Activated CD4-positive, alpha-beta T cell treated with anti-CD3 and anti-CD28 coated beads, Interleukin-2, amount 50 U/mL, for 4 hours (primary cell): ENCODE results near the gene SLC12A4.
"Not testable (repeated sequence)": the region's sequence is repeated elsewhere in the genome, so short reads cannot be mapped to it uniquely, and the experiment has no call there.

Experiments
- DNase-seq, 2 experiments: peaks; one replicate each; pipeline ENCODE4 v3.0.0-alpha.2; 2020

The SLC12A4 gene

DNA sequence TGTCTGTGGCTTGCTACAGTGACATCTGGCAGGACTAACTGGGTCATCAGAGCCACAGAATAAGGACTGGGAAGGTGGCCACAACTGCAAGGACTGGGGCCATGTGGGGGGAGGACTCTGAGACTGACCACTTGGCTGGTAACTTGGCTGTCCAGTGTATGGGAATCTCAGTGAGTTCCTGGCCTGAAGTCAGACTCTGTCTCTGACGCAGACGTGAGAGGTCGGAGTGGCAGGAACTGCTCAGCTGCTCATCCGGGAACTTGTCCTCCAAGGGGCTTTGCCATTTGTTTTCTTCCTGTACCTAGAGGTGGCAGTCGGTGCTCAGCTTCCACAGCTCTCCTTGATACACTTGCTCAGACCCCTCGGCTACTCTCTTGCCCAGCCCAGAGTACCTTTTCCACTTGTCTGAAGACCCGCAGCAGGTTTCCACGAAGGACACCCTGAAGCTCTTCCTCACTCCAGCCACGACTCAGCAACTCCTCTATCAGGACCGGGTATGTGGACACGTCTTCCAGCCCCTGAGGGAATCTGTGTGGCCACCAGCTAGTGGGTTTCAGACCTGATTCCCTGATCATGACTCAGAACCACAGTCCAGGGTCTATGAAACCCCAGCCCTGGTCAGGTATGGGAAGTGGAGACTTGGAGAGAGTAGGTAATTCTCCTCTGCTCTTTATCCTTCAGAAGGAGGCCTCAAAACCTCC is 19.2 kb upstream of the SLC12A4 start:
- no peak for DNase-seq

- DNase-seq, result no peak
Observed at GRCh38 chr16:67986949-67987348, 18.5 kb upstream of the SLC12A4 start.

DNA sequence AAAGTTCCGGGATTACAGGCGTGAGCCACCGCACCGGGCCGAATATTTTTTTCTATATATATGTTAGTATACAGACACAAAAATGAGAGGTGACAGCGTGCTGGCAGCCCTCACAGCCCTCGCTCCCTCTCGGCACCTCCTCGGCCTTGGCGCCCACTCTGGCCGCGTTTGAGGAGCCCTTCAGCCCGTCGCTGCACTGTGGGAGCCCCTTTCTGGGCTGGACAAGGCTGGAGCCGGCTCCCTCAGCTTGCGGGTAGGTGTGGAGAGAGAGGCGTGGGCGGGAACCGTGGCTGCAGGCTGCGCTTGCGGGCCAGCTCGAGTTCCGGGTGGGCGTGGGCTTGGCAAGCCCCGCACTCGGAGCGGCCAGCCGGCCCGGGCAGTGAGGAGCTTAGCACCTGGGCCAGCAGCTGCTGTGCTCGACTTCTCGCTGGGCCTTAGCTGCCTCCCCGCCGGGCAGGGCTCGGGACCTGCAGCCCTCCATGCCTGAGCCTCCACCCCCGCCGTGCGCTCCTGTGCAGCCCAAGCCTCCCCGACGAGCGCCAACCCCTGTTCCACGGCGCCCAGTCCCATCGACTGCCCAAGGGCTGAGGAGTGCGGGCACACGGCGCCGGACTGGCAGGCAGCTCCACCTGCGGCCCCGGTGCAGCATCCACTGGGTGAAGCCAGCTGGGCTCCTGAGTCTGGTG is 13.7 kb upstream of the SLC12A4 start:
- no peak for DNase-seq

DNA sequence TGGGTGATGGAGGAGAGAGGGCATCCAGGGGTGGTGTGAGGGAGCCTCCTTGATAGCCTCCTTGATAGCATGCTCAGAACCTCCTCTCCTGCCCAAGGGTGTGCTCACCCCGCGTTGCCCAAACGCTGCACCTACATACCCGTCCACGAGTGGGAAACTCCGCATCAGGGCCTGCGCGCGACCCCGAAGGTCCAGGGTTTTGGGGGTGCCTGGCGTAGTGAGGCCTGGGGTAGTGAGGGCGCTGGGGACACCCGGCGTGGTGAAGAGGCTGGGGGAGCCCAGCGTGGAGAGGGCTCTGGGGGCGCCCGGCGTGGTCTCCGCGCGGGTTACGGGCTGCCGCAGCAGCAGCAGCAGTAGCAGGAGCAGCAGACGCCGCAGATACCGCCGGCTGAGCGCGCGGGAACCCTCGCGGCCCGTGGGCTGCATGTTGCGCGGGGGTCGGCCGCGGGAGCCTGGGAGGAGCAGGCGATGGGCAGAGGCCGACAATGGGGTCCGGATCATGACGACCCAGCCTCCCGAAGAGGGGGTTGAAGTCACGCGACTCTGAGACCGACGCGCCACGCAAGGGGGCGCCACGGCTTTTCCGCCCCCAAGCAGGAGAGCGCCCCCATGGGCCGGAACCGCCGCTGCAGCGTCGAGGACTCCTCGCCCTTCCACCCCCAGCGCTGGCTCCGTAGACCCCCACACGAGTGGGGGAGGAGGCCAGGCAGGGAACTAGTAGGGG is 11.7 kb upstream of the SLC12A4 start, which contains the start of gene DPEP3:
Gene DPEP3 (minus strand): TSS at position 545 of the 724 bp plus-strand sequence. CDS start 119 bp downstream, at position 426.
- no peak for DNase-seq

DNA sequence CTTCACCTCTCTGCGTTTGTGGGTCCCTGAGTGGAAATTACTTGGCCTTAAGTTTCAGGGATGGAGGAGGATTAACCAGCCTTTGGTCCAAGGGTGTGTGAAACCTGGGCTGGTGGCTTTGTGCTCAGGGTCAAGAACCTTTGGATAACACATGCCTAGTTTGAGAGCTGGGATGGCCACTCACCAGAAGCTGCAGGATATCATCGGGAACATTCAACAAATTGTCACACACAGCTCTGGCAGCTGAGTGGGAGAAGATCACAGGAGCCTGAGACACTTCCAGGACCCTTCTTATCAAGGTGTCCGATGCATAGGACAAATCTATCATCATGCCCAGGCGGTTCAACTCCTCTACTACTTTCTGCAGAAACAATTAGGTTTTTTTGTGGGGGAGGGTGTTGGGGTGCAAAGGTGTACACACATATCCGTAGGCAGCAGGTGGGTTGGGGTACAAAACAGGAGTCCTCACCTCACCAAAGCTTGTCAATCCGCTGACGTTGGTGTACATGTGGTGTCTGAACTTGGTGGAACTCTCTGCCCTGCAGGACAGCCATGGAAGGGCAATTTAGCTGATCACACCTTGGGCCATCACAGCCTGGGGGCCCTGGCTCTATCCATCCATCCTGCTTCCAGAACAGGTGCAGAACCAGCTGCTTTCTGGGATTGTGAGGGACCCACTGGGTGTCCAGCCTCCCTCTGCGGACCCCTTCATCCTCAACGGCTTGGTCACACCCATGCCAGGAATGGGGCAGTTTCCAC is 9.2 kb upstream of the SLC12A4 start:
- no peak for DNase-seq

DNA sequence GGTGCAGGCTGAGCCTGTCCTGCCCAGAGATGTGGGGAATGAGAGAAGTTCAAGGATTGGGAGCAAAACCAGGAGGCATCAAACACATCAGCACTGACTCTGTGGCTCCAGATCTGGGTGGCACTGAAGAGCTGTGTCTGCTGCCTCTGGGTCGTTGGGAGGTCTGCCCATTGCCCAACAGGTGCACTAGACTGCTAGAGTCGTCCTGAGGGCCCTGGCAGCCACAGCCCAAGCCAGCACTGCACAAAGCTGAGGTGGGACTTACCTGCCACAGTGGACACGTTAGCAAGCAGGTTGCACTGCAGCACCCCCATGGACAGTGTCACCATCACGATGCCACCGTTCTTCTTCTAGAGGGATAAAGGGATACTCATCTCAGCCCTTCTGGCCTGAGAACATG is 8.6 kb upstream of the SLC12A4 start:
- no peak for DNase-seq

GRCh38 chr16:67976205-67976604 is 7.8 kb upstream of the SLC12A4 start:
- DNase-seq, result no peak

DNA sequence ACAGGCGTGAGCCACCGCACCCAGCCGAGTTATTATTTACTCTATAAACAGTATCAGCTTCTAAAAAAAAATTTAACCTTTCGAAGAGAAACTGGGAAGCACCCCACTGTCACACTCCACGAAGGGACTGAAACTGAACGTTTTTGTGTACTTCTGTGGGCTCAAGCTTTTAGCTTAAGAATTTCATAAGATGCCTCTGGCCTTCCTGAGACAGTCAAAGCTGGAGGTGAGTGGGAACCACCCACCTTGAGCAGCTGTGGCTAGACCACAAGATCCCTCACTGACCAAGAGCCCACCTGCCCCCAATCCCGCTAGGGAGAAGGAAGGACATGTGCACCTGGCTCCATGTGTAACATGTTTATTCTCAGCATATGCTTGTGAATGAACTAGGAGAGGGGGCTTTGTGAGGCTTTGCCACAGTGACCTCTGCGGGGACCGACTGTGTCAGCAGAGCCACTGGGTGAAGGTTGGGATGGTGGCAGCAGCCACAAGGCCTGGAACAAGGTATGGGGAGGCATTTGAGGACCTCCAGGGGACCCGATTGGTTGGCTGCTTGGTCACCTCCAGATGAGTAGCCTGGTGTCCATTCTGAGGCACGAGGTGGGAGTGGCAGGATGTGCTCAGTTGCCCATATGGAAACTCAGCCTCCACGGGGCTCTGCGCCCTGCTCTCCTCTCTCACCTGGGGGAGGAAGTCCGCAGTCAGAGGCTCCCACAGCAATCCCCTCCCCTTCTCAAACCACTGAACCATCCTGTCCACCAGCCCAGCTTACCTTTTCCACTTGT is 7.1 kb upstream of the SLC12A4 start:
- no peak for DNase-seq

- DNase-seq, result not testable (repeated sequence)
Observed at GRCh38 chr16:67972285-67972684, 3.8 kb upstream of the SLC12A4 start.

DNA sequence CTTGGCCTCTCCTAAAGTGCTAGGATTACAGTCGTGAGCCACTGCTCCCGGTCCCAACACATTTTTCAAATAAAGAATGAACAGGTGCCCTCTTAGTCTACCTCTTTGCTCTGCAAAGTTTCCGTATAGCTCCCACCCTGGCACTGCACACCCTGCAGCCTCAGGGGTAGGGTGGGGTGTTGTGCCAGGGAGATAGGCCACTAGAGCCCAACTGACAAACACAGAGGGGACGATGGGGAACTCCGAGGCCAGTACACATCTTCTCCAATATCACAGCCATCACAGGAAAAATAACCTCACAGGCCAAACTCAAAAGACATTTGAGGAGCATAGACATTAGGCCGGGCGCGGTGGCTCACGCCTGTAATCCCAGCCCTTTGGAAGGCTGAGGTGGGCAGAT is 2.7 kb upstream of the SLC12A4 start:
- DNase-seq, result no peak

DNA sequence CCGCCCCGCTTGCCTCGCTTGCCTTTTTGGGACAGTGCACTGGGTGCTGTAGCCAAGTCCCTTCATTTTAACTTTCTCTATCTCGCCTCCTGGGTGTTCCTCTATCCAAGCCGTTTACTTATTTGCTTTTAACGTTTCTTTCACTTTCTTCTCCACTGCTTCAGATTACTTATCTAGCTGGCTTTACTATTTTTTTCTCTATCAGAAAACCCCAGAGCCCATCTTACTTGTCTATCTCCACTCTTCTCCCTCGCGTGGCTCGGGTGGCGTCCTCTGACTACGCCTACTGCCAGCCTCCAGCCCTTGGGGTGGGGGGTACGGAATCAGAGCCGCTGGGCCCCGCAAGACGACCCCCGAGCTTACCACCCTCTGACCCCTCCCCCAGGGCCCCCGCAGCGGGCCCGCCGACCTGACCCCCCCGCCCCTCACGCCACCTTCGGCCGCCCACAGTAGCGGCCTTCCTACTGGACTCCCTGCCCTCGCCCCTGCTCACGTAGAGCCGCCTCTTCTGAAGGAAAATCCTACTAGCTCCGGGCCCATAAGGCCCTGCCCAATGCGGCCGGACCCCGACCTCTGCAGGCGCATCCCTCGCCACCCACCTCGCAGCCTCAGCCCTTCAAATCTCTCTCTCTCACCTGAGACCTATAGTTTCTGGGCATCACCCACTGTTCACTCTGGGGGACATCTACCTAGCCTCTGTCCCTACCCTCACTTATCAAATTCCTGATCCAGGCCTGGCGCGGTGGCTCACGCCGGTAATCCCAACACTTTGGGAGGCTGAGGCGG is 1.0 kb upstream of the SLC12A4 start:
- no peak for DNase-seq

- DNase-seq, result no peak
Observed at GRCh38 chr16:67967958-67968399, 458 bp downstream of the SLC12A4 start.

GRCh38 chr16:67967183-67967957 is 1.1 kb downstream of the SLC12A4 start:
- no peak for DNase-seq

- DNase-seq, result no peak
Observed at GRCh38 chr16:67966549-67967182, 1.8 kb downstream of the SLC12A4 start.

DNA sequence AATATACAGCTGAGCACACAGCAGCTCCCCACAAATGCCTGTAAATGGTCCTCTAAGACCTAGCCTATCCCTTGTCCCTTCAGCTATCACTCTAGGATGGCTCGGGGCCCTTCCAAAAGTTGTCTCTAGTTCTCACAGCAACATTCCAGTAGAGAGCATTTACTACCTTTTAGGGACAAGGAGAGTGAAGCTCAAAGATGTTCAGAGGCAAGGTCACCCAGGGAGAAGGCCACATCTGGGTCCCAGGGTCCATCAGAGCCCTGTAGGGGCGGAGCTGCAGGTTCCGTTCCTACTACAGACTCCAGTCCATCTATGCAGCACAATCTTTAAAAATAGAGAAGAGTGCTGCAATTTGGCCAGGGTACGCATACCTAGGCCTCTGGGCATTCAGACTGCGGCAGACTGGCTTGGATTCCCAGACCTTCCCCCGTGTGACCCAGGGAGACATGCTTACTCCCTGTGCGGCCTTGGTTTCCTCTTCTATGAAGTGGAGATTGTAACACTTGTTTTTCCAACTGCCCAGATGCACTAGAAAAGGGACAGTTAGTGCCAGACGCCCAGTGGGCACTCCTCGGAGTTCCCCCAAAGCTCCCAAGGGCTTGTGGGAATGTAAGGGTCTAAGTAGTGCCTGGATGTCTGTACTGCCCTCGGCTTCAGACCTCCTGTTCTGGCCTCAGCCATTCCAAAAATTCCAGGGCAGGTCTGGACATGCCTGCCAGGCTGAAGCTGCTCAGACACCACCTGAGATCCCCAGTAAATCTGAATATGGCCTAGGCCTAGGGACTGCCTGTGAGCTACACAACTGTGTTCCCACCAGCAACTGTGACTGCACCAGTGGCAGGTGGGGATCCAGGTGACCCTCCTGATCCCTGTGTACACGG is 2.5 kb downstream of the SLC12A4 start:
- DNase-seq, result no peak

DNA sequence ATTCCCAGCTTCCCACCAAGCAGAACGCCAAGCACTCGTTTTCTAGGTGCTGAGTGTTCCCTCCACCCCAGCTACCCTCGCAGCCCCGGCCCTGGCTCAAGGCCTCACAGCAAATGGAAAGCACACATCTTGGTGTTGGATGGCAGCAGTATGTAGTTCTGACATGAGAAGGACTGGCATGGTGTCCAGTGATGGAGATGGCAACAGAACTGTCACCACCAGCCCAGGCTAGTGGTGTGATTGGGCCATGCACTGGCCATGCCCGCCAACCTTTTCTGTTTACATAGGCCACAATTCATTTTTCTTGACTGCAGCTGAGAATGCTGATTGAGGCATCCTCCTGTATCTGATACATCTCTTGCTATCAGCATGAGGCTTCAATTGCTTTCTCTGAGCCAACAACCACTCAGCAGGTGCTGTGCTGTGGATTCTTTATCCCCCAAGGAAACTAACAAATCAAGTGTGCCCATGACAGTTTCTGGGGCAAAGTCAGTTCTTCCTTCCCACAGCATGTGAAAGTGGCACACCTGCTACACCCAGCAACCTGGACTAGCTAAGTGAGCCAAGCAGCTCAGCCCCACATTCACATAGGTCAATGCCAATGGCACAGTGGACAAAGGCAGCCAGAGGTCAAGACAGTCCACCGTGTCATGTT is 3.8 kb downstream of the SLC12A4 start:
- no peak for DNase-seq

- DNase-seq, result no peak
Observed at GRCh38 chr16:67963662-67964321, 4.6 kb downstream of the SLC12A4 start.

GRCh38 chr16:67963292-67963661 is 5.2 kb downstream of the SLC12A4 start:
- no peak for DNase-seq
